BE2C (cell line): ENCODE measurements around the gene CDC7.

Source experiments
- DNase-seq: peaks from one replicate; pipeline ENCODE4 v3.0.0-alpha.2; 2020
- H3K27me3 ChIP-seq: fragments of 250-450 bp; sonication (Bioruptor Pico); 2 replicates; pipeline ENCODE4 v1.5.1; 2020; ENCODE audit warnings: mild to moderate bottlenecking
- H3K36me3 ChIP-seq: fragments of 250-450 bp; sonication (Bioruptor Pico); 2 replicates; pipeline ENCODE4 v1.5.1; 2020; ENCODE audit warnings: mild to moderate bottlenecking
- H3K4me1 ChIP-seq: fragments of 250-450 bp; sonication (Bioruptor Pico); 2 replicates; pipeline ENCODE4 v1.5.1; 2020
- H3K4me3 ChIP-seq: 2 replicates; pipeline ENCODE4 v1.5.1; 2011; ENCODE audit warnings: low read depth, low read length
- H3K9me3 ChIP-seq: fragments of 250-450 bp; sonication (Bioruptor Pico); 2 replicates; pipeline ENCODE4 v1.5.1; 2020
- TF ChIP-seq, protein P1 (sequence below): IDR thresholded peaks from 2 replicates; pipeline ENCODE4 v1.5.1; 2012; ENCODE audit warnings: mild to moderate bottlenecking, low read depth, low read length

CDC7 gene

DNA sequence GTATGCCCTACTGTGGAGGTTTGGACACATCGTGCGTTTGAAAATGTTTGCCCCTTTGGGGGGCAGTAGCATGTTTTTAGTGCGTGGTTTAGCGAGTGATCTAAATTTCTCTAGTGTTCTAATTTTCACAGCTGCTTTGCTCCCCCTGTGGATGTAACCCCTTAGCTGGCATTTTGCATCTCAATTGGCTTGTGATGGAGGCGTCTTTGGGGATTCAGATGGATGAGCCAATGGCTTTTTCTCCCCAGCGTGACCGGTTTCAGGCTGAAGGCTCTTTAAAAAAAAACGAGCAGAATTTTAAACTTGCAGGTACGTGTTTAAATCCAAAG is 836 bp downstream of the CDC7 start:
- Histone ChIP-seq H3K27me3 (no peaks in the 10 kb centered on the region), H3K36me3 (no peaks in the 10 kb centered on the region), H3K4me3 (peak overlapping the region; percentile 69), H3K4me1 (no peaks in the 10 kb centered on the region), H3K9me3 (no peaks in the 10 kb centered on the region)
- no peak for DNase-seq
- TF ChIP-seq, protein P1, sequence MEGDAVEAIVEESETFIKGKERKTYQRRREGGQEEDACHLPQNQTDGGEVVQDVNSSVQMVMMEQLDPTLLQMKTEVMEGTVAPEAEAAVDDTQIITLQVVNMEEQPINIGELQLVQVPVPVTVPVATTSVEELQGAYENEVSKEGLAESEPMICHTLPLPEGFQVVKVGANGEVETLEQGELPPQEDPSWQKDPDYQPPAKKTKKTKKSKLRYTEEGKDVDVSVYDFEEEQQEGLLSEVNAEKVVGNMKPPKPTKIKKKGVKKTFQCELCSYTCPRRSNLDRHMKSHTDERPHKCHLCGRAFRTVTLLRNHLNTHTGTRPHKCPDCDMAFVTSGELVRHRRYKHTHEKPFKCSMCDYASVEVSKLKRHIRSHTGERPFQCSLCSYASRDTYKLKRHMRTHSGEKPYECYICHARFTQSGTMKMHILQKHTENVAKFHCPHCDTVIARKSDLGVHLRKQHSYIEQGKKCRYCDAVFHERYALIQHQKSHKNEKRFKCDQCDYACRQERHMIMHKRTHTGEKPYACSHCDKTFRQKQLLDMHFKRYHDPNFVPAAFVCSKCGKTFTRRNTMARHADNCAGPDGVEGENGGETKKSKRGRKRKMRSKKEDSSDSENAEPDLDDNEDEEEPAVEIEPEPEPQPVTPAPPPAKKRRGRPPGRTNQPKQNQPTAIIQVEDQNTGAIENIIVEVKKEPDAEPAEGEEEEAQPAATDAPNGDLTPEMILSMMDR = no peak

DNA sequence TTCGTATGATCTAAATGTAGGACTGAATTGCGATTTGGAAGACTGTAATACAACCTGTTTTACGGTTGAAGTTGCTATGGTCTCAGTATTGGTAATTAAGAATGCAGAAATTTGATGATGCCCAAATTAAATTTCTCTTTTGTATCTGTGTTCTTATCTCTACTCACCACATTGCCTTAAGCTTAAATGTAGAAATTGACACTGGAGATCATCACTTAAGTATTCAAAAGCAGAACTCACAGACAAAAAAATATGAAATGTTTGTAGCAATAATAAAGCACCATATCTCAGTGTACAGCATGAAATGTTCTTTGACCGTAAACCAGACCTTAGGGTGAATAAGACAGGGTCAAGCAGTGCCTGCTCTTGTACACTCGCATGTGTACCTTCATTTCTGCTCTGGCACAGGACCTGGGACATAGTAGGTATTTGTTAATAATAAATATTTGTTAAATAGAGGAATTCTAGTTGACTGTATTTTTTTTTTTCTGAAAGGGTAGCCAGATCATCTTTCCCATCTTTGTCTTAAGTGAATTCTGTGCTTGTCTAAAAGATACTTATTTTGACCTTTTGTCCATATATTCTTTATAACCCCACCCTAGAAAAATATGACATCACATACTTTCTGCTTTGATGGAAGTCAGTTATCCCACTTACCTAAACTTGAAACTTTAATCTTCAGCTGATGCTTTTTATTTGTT is 1.5 kb downstream of the CDC7 start:
- Histone ChIP-seq H3K4me3 (peak overlapping the region; percentile 69), H3K36me3 (no peaks in the 10 kb centered on the region), H3K4me1 (no peaks in the 10 kb centered on the region), H3K27me3 (no peaks in the 10 kb centered on the region), H3K9me3 (no peaks in the 10 kb centered on the region)
- no peak for DNase-seq
- TF ChIP-seq, protein P1 = no peak

DNA sequence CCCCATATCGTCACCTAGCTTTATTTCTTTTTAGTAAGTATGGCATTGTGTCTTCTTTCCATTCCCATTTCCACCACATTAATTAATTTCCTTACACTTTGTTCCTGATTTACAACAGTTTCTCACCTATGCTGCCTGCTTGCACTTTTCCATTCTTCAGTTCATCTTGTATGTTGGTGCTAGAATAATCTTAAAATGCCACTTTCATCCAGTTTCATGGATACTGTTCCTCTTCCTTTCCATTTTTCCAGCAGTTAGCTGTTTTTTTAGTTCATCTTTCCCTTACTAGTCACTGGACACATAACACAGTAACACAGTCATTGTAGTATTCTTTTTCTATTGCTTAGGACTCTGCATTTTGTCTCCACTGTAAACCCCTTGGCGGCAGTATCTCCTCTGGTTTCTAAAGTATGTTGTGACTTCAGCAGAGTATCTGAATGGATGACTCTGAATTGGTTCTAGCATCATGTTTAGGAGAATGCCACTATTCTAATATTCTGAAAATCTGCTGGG is 2.1 kb downstream of the CDC7 start:
- H3K4me3 ChIP-seq = peak overlapping the region; percentile 69
- H3K27me3 ChIP-seq = no peaks in the 10 kb centered on the region
- no peaks in the 10 kb centered on the region for H3K36me3 ChIP-seq
- no peaks in the 10 kb centered on the region for H3K4me1 ChIP-seq
- H3K9me3 ChIP-seq = no peaks in the 10 kb centered on the region
- DNase-seq = peak; percentile 13
- TF ChIP-seq, protein P1 = peak; percentile 28; the same call in 1 of the 2 replicates

DNA sequence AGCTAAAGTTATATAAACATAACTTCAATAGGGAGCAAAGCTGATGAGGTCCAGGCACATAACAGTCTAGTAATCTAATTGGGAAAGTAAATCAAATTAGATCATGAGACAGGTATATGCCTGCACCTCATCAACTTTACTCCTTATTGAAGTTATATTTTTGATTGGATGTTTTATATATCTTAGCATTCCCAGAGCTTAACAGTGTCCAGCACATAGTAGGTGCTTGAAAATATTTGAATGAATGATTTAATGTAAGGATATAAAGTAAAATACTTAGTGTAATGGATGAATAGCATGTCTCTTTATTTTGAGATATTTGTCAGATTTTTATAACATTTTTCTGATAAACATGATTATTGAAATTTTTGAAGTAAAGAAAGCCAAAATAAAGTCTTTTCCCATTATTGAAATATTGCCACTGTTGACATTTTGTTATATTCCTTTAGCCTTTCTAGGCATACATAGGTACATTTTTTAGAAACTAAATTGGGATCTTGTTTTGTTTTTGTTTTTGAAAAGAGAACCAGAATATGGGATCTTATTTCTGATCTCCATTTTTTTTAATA is 2.8 kb downstream of the CDC7 start:
- no peaks in the 10 kb centered on the region for H3K4me1 ChIP-seq
- H3K27me3 ChIP-seq = no peaks in the 10 kb centered on the region
- no peaks in the 10 kb centered on the region for H3K9me3 ChIP-seq
- peak overlapping the region; percentile 69 for H3K4me3 ChIP-seq
- H3K36me3 ChIP-seq = no peaks in the 10 kb centered on the region
- TF ChIP-seq, protein P1 = no peak
- DNase-seq = no peak

DNA sequence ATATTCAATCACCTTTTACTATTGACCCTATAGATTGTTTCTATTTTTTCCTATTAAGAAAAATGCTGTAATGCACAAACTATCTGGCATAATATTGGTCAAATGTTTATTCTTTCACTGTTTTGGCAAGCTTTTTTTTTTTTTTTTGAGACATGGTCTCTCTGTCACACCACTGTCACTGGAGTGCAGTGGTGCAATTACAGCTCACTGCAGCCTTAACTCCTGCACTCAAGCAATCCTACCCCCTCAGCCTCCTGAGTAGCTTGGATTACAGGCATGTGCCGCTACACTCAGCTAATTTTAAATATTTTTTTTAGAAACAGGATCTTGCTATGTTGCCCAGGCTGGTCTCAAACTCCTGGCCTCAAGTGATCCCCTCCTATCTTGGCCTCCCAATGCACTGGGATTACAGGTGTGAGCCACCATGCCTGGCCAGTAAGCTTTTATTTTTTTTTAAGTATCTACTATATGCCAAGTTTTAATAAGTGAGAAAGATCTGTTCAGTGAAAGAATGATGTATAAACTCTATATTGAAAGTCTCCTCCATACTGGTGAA is 3.4 kb downstream of the CDC7 start:
- no peaks in the 10 kb centered on the region for H3K9me3 ChIP-seq
- TF ChIP-seq, protein P1 = no peak
- no peaks in the 10 kb centered on the region; the same call in 1 of the 2 replicates for H3K36me3 ChIP-seq
- H3K4me3 ChIP-seq = no peak overlapping the region
- no peak for DNase-seq
- H3K4me1 ChIP-seq = no peaks in the 10 kb centered on the region
- H3K27me3 ChIP-seq = no peaks in the 10 kb centered on the region

DNA sequence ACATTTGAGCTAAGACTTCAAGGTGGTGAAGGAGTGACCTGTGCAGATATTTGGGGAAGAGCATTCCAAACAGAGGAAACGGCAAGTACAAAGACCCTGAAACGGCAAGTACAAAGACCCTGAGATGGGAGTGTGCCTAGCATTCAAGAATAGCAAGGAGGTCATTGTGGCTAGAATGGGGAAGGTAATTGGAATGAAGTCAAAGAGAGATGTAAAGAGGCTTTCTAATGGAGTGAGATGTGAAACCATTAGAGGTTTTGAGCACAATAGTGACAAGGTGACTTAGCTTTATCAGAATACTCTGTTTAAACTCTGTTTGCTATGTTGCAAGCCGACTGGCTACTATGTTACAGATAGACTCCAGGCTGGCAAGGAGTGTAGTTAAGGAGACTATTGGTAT is 4.4 kb downstream of the CDC7 start:
- no peaks in the 10 kb centered on the region; the same call in 1 of the 2 replicates for H3K36me3 ChIP-seq
- no peak for DNase-seq
- H3K9me3 ChIP-seq = no peaks in the 10 kb centered on the region
- no peak overlapping the region for H3K4me3 ChIP-seq
- TF ChIP-seq, protein P1 = no peak
- no peaks in the 10 kb centered on the region for H3K27me3 ChIP-seq
- no peaks in the 10 kb centered on the region for H3K4me1 ChIP-seq
